HG03135 (cell line): Measurements from ENCODE around the gene GALNT16.
"Not testable (repeated sequence)": the region's sequence is repeated elsewhere in the genome, so short reads cannot be mapped to it uniquely, and the experiment has no call there.

Experiments used
- ATAC-seq: cut with Tn5 transposase; IDR thresholded peaks from one replicate; pipeline ENCODE4 v1.9.1; 2021; ENCODE audit warnings: mild to moderate bottlenecking, moderate library complexity; ENCODE audit not compliant: unreplicated experiment

GALNT16 gene

DNA sequence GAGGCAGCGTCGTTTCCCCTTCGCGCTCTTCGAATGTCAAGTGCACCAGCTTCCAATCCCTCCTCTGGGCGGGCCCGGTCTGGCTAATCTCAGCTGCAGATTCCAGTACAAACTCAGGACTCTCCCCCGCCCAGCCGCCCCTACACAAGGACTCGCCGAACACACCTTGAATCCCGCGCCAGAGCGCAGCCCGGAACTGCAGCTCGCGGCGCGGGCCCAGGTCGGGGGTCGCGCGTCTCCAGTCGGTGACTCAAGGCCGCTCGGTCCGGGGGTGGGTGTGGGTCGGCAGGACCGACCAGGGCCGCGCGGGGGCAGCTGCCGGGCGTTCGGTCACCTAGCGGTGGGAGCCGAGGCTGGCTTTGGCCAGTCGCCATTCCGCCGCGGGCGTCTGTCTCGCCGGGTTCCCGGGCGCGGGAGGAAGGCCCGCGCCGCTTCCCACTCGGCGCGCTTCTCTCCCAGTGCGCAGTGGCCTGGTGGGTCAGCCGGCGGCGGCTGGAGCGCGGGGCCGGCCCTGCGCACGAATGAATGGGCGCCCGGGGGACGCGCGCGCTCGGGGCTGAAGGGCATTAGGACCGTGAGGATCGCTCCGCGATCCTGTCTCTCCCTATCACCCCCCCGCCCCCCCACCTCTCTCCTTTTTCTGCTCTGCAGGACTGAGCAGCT, at the start of gene GALNT16:
GALNT16 (plus strand) TSS at position 632 of the 663 bp plus-strand sequence. CDS start 133 bp downstream, outside the sequence.
- no peak for ATAC-seq

DNA sequence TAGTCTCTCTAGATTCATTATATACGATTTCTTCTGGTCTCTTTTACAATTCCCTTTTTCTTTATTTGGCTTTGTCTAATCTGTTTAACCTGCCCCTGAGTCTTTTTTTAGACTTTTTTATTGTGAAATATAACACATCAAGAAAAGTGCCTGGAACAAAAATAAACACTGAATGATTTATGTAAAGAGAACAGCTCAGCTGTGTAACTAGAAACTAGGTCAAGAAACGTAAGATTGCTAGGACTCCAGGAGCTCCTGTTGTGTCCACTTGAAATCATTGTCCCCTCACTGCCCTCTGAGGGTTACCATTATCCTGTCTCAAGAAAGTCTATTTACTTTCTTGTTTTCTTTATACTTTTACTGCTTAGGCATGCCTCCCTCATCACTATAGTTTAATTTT, 45.6 kb upstream of the GALNT16 start:
- no peak for ATAC-seq

DNA sequence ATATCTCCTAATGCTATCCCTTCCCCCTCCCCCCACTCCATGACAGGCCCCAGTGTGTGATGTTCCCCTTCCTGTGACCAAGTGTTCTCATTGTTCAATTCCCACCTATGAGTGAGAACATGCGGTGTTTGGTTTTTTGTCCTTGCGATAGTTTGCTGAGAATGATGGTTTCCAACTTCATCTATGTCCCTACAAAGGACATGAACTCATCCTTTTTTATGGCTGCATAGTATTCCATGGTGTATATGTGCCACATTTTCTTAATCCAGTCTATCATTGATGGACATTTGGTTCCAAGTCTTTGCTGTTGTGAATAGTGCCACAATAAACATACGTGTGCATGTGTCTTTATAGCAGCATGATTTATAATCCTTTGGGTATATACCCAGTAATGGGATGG, 42.3 kb upstream of the GALNT16 start:
- ATAC-seq: not testable (repeated sequence)

DNA sequence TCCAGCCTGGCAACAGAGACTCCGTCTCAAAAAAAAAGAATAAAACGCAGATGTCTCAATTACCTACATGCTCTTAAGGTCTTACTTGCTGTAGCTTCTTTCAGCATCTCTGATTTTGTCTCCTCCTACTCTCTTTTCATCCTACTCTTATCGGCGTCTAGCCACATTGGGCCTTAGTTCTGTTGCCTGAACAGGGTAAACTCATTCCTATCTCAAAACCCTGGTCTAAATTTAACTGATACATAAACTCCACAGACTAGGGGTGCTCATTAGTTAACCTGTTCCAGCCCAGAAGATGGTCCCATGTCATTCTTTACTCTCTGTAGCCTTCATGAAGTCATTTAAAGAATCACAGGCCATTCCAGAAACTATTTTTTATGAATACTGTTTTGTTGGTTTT, 35.0 kb upstream of the GALNT16 start:
- ATAC-seq: no peak

DNA sequence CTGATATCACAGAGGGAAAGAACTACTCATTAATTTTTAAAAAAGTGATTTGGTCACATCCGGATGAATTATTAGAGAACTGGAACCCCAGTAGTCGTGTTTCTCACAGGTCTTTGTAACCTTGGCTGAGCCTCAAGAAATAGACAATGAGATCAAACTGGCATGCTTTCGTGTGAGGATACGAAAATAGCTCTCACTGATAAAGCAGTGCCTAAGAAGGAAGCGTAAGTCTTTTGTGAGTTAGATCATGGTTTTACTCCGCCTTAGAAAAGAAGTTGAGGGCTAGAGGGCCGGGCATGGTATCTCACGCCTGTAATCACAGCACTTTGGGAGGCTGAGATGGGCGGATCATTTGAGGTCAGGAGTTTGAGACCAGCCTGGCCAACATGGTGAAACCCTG, 33.8 kb upstream of the GALNT16 start:
- ATAC-seq: no peak

DNA sequence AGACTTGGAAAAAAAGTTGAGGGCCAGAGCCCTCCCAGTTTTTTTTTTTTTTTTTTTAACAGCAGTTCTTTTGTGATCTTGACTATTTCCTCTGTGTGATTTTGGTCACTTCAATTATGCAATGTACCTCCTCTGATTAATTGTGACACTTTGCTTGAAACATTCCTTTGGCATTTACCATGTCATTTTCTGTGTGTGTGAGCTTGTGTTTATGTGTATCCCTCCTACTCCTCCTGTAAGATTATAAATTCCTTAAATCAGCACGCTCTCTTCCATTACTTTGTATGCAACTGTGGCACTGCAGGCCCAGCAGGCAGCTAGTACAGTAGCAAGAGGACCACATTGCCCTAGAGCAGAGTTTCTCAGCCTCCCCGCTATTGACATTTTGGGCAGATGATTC, 33.2 kb upstream of the GALNT16 start:
- ATAC-seq: no peak

DNA sequence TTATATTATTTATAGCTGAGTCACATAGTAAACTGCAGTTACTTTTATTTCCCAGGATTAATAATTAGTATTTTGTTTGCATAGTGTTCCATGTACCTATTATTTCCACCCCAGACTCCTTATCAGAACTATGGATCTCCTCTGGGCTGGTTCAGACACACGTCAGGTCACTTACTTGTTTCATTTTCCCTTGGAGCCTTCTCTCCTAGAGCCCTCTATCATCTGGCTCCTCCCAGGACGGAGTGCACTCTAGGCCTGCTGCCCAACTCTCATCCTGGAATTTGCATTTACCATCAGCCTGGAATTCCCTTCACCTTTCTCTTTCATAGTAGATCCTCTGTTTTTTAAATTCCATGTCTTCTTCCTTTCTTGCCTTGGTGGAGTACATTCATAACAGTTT, 28.5 kb upstream of the GALNT16 start:
- ATAC-seq: no peak

DNA sequence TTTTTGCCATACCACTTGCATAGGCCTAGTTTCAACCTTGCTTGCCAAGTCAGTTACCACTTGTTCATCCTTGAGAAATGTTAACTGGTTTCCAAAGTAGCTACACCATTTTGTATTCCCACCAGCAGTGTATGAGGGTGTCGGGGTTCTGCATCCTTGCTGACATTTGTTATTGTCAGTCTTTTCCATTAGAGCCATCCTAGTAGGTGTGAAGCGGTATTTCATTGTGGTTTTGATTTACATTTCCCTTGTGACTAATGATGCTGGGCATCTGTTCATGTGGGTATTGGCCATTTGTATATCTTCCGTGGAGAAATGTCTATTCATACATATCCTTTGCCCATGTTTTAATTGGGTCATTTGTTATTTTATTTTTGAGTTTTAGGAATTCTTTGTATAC, 27.6 kb upstream of the GALNT16 start:
- ATAC-seq: no peak

DNA sequence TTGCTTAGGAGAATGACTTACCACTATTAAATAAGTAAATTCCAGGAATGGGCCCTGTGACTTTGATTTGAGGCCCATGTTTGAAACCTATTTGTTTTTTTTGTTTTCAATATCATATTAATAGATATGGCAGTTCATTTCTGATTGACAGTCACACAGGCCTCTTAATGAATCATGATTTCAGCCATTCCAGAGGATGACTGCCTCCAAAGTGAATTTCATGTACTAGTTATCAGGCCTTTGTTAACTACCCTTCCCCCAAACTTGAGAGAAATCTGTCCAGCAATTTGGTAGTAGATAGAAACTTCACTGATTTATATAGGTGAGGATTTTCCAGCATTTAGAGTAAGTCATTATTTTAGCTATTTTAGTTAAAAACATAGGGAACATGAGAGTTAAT, 25.9 kb upstream of the GALNT16 start:
- no peak for ATAC-seq

DNA sequence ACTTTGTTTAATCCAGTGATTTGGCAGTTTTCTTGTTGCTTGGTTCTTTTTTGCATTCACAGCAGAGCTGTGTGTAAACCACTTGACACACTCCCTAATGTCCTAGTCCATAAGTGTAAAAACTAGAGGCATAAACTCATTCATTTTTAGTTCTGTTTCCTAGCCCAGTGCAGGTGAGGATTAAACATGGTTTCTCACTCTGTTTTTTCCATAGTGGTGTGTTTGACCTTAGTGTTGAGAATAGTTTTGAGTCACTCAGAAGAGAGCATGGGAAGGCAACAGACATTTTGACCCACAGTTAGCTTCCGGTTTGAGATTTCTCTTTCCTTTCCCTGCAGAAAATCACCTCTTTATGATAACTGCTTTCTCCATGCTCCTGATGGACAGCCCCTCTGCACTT, 24.2 kb upstream of the GALNT16 start:
- no peak for ATAC-seq

DNA sequence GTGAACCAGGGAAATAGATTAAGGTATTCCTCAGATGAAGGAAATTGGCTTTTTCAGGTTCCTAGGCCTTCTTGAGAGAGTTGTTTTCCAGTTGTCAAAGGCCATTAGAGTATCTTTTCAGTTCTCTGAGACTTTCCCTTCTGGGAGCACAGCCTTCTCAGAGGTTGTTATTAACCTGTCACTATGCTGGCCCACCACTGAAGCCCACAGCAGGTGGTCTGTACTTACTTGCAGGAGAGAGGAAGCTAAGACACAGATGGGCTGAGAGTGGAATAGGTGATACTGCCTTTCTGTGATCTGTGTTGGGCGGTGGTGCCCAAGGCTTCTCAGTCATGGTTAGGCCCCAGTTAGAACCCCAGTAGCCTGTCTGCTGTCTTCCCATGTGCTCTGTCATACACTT, 22.8 kb upstream of the GALNT16 start:
- ATAC-seq: no peak

DNA sequence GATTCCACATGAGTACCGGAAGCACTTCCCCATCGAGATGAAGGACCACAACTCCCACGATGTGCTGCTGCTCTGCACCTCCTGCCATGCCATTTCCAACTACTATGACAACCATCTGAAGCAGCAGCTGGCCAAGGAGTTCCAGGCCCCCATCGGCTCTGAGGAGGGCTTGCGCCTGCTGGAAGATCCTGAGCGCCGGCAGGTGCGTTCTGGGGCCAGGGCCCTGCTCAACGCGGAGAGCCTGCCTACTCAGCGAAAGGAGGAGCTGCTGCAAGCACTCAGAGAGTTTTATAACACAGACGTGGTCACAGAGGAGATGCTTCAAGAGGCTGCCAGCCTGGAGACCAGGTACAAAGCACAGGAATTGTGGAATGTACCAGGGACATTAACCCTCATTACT, 22.4 kb upstream of the GALNT16 start:
- ATAC-seq: no peak

DNA sequence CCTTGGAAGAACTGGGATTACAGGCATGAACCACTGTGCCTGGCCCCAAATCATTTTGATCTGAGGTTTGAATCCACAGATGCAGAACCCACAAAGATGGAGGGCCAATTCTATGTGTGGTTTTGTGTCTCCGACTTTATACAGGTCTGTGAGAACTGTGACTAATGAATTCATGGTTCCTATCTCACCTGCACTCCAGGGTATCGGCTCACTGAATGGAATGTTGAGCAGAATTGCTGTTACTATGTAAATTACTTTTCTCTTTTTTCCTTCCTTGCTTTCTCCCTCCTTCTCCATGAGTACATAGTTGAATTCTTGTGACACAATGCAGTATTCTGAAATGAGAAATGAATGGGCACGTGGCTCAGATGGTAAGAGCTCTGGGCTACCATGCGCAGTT, 21.1 kb upstream of the GALNT16 start:
- ATAC-seq: no peak

DNA sequence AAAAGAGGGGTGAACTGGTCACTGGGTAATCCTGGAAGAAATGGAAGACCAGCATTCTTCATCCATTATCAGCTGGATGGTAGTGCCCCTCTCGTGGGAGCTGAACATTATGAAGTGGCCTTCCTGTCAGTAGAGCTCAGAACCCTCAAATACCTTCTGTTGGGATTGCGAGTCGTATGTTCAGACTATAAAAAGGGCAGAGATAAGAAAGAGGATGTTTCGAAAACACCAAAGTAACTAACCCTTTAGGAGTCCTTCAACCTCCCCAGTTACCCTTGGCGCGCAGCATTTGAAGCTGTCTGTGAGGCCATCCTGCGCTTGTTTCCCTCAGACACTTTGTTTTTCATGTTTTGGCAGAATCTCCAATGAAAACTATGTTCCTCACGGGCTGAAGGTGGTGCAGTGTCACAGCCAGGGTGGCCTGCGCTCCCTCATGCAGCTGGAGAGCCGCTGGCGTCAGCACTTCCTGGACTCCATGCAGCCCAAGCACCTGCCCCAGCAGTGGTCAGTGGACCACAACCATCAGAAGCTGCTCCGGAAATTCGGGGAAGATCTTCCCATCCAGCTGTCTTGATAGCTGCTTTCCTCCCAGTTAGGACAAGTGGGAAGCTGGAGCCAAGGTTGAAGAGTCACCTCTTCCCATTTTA, 19.3 kb upstream of the GALNT16 start:
- ATAC-seq: no peak

DNA sequence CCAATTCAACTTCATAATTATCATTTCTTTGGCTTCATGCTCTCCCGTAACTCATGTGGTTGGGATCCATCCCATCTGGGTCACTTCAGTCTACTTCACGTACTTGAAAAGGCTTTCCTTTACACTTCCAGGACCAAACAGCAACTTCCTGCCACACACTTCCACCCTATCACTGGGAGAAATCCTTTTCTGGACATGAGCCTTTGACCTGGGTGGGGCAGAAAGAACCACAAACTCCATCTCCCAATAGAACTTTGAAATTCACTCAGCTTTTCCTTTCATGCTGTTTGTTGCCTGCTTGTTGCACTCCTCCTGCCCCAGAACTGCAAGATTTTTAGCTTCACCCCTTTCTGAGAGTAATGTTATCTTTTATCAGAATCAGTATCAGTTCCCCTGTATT, 18.4 kb upstream of the GALNT16 start:
- ATAC-seq: no peak

DNA sequence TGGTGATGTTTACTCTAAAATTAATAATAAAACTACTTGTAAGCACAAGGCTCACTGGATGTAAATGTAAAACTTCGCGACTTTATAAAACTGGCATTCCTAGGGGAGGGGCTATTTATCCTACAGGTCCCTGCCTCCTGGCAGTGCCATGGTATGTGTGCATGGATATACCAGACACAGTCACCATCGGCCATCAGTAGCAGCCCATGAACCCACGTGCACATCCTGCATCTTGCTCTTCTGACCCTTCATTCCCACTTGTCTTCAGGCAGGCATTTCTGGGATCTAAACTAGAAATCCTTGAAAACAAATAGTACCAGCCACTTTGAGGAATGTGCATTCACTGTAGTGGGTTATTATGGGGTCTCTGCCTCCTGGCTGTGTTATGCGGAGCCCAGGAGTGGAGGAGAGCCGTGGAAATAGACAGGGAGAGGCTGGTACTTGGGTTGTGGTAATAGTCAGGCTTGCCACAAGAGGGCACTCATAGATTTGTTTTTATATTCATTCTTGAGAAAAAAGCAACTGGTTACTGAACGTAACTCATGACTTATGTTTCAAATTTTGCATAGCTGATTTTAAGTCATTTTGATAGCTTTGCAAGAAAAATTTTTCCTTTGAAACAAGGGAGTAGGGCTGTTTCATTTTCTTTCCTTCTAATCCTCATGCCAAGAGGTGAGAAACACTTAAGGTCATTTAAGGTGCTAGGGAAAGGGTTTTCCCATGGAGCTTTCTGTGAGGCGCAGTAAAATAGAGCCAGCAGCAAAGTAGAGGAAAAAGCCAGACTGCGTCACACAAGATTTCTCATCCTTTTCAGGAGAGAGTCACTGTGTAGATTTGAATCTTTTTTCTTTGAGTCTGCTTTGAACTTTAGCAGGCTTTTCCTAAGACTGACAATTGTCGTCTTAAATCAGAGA, 17.4 kb upstream of the GALNT16 start:
- no peak for ATAC-seq

DNA sequence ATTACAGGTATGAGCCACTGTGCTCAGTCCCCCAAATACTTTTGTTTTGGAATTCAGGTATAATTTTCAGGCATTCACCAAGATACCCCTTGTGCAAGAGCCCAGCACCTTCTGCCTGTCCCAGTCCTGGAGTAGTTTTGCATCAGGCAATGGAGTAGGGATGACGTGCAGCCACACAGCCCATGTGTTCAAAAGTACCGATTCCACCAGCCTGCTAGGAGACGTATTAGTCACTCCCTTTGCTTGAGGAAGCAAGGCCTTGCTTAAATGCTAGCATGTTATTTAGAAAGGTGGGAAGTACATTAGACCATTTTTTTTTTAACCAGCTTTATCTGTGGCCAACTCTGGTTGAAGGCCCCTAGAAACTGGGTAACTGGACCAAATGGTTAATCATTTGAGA, 15.0 kb upstream of the GALNT16 start:
- no peak for ATAC-seq

DNA sequence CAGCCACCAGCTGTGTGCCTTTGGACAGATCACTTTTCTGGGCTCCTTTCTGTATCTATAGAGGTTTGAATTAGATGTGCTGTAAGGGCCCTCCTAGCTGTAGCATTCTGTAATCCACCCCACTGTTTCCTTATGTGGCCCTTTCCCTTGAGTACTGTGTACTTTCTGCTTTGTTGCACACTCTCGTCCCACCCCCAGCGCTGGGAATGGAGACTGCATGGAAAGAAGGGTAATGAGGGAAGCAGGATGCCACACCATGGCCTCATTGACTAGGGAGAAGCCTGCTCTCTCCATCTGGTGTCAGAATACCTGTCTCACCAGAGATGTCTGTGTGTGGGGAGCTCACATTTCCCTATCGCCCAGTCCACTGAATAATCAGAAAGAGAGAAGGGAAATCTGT, 13.6 kb upstream of the GALNT16 start:
- ATAC-seq: no peak

DNA sequence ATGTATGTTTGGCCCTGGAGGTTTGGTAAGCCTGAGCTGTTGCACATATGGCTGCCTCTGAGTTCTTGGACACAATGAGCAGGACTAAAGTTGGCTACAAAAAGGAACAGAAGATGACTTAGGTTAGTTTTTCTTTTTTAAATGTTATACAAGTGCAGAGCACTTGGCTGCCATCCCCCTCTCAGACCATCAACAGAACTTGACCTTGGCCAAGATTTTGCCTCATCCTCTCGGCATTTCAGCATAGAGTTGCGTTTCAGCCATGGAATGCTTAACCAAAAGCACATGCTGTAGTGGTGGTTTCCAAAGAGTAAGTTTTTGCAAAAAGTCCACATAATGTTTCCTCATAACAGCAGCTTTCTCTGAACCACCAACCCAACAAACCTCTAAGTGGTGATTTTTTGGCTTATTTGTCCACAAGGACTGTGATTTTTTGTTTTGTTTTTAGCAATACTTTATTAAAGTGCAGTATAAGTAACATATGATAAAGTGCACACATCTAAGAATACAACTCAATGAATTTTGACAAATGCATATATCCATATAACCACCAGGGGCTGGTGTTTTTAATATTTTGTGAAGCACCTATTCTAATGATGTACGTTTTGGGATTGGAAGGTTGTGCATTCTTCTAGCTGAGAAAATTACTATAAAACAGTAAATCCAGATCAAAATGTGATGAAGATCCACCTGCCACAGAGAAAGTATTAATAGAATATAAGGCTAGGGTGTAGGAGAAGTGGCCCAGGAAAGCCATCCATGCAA, 12.1 kb upstream of the GALNT16 start:
- no peak for ATAC-seq

DNA sequence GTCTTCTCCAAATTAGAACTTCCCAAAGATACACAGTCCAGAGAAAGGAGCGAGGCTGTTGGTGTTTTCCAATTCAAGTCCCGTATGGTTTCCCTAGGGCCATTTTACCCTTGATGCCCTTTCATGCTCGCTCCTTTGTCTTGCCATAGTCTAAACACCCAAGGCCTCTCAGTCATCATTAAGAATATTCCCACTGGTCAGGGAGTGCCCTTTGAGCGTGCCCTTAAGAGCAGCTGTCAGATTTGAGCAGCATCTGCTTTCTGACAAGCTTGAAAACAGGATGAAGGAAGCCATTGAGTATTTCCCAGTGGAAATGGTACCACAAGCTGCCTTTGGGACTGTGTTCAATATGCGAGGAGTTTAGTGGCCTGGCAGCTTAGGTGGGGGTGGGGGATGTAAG, 10.4 kb upstream of the GALNT16 start:
- ATAC-seq: no peak

DNA sequence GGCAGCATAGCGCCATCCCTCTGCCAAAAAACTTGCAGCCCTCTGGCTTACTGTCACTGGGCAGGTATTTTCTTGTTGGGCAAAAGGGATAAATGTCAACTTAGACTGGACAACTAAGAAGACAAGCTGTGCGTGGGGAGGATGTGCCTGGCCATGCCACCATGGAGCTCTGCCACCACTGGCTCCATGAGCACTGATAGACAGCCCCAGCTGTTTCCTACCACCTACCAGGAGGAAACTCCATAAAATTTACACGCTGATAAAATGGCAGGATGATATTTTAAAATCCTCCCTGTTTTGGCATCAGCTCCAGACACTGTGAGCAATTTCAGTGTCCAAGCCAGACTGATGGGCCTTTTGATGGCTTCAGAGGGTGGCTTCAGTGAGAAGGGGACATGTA, 7.1 kb upstream of the GALNT16 start:
- ATAC-seq: no peak
